Mesenteric fat pad (tissue), 1 donor: ENCODE data around the gene LRRC45. TPM values are rescaled to one million over a fixed set of nuclear protein-coding genes. Genes with fewer than 3 reads are reported as not detected.

ENCODE experiments used
- DNase-seq: peaks from one replicate; pipeline ENCODE4 v3.0.0-alpha.2; 2020; ENCODE audit warnings: low spot score
- total RNA-seq: library from RNA; stranded (reverse); fragmentation: NEBNext Ultra II Directional; extraction: Animal tissue kit (Norgen Biotek cat#: 25700); gene quantifications from one replicate; pipeline ENCODE4 v1.2.1, GENCODE V29; 2021
- donor health status: DM: yes; HTN: yes; CAD: no.

Gene LRRC45
- total RNA-seq, 1 donor from 2014 or later, result 7.0 TPM

GRCh38 chr17:82018989-82019689, 4.0 kb upstream of the LRRC45 start:
- no peak for DNase-seq

GRCh38 chr17:82019690-82020571, 3.2 kb upstream of the LRRC45 start:
- no peak for DNase-seq

- no peak for DNase-seq
These were observed 2.5 kb upstream of the LRRC45 start for GRCh38 chr17:82020572-82021106.

DNA sequence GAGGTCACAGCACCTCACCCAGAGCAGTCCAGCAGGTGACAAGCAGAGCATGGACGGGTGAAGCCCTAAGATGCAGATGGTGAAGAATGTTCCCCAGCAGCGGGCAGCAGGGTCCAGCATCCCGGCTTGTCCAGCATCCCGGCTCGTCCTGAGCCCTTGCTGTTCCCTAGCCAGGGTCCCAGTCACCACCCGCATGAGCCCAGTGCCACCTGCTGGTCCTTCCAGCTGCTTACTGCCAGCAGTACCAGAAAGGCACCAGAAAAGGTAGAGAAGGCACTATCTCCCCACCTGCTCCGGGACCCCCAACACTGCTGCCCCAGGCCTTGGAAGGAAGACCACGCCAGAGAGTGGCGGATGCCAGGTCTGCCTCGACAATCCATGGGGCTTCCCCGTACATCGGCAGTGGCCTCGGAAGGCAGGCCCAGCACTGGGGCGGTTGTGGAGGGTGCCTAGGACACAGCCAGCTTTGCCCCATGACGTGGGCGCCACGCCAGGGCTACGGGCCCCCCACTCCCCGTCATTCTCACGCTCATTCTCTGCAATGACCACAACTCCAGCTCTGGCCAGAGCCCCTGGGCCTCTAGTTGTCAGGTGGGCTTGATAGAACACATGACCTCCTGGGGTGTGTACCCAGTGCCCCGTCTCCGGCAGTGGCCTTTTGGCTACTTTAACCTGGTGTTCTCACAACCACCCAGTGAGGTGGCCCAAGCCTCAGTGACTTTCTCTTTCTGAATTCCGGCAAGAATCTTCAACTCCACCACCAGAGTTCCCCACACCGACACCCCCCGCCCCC, 1.8 kb upstream of the LRRC45 start:
- no peak for DNase-seq

DNA sequence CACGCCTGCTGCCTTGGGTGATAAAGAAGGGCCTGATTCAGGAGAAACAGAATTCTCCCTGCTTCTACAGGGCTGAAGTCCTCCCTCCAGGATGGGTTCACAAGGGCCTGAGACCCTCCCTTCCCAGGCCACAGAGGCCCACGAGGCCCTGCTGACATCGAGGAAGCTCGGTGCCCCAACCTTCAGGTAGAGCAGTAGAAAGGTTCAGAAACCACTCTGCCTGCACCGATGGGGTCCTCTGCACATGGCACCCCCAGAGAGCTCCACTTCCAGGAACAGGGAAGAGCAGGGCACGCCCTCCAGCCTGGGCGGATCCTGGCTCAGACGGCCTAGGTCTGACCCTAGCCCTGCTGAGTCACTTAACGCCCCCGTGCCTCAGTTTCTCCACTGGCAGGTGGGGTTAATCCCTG, 1.2 kb upstream of the LRRC45 start:
- DNase-seq, result no peak

DNA sequence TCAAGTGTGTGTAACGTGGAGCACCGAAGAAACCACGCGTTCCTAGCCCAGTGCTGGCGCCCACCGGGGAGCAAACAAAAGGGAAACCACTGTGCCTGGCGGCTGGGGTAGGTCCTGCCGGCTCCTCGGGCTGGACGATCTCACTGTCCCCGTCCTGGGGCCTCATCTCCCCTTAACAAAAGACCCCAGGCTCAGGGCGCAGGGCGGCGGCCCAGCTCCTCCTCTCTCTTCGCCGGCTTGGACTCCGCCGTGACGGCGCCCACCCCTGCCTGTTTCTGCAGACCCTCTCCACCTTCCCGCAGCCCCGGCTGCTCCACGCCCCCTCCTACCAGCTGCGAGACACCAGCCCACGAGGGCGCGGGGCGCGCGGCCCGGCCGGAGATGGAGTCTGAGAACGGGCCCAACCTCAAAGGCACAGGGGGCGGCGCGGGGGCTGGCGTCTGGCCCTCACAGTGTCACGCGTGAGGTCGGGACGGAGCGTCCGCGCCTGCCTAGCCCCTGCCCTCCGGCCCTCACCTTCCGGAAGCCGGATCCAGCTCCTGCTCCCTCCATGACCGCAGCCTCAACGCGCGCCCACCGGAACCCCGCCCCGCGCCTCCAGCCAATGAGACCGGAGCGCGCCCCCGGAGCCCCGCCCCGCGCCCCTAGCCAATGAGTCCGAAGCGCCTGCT, 660 bp upstream of the LRRC45 start, which contains the start of gene CENPX:
CENPX (minus strand) TSS at position 569 of the 671 bp plus-strand sequence; CDS start at position 552, 17 bp downstream.
- no peak for DNase-seq

DNA sequence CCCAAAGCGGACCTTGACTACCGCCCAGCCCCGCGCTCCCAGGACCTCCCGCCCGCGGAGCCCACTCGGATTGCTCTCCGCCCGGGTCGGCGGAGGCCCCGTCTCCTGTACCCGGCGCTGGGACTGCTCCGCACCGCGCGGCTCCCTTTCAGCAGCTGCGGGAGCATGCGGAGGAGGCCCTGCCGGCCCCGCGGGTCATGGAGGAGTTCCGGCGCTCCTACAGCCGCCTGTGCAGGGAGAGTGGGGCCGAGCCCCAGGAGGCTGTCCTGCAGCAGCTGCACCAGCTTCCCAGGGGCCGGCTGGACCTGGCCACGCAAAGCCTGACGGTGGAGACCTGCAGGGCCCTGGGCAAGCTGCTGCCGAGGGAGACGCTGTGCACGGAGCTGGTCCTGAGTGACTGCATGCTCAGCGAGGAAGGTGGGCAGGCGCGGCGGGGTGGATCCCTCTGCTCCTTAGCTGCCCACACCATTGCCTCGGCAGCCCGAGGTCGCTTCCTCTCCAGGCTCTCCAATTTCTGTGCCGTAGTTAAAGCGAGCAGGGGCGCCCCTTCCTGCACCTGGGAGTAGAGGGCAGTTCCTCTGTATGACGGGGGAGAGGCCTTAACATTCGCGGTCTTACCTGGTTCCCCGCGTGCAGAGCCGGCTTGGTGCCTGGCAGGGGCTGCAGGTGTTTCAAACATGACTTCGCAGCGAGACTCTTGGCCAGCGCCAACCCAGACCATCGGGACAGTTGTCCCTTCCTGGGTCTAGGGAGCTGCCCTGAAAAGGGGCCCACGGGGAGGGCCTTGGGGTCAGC, 539 bp downstream of the LRRC45 start:
- no peak for DNase-seq

DNA sequence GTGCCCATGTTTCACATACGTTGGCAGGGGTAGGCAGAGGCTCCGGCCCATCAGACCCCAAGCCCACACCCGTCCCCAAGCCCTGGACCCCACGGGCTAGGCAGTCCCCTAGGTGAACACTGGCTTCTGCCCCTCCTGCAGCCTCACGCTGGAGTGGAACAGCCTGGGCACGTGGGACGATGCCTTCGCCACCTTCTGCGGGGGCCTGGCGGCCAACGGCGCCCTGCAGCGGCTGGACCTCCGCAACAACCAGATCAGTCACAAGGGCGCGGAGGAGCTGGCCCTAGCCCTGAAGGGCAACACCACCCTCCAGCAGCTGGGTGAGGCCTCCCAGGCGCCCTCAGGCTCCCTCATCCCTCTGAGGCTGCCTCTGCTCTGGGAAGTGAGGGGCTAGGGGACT, 1.8 kb downstream of the LRRC45 start:
- DNase-seq, result no peak

GRCh38 chr17:82025401-82026107, 2.4 kb downstream of the LRRC45 start:
- DNase-seq, result no peak

DNA sequence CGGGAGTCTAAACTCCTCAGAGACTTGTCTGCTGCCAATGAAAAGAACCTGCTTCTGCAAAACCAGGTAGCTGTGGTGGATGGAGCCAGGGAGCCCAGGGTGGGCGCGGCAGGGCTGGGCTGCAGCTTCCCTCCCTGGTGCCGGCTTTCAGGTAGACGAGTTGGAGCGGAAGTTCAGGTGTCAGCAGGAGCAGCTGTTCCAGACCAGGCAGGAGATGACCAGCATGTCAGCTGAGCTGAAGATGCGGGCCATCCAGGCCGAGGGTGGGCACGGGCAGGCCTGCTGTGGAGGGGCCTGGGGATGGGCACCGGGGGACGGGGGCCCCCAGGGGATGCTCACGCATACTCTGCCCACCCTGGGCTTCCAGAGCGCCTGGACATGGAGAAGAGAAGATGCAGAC, 5.1 kb downstream of the LRRC45 start:
- no peak for DNase-seq

DNA sequence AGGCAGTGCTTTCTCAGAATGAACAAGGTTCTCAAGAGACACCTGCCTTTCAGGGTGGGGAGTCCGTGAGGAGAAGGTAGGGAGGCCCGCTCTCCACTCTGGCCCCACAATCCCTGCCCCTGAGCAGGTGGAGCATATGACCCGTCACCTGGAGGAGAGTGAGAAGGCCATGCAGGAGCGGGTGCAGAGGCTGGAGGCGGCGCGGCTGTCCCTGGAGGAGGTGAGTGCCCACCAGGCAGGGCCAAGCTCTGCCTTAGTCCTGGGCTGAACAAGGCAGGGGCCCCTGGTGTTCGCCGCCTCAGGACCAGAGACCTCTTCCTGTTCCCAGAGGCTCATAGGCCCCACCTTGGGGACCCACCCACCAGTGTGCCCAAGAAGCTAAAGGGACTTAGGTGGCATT, 5.9 kb downstream of the LRRC45 start:
- no peak for DNase-seq

DNA sequence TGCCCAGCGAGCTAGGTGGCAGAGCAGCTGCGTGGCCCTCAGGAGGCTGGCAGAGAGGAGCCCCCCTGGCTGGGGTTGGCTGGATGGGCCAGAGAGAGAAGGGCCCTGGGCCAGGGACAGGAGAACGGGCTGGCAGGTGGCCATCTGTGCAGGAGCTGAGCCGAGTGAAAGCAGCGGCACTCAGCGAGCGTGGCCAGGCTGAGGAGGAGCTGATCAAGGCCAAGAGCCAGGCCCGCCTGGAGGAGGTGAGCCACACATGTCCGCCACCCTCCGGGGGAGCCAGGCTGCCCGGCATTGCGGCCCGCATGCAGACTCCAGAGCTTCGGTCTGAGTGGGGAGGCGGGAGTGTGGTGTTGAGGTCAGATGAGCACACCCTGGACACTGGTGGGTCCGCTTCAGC, 6.3 kb downstream of the LRRC45 start:
- DNase-seq, result no peak

DNA sequence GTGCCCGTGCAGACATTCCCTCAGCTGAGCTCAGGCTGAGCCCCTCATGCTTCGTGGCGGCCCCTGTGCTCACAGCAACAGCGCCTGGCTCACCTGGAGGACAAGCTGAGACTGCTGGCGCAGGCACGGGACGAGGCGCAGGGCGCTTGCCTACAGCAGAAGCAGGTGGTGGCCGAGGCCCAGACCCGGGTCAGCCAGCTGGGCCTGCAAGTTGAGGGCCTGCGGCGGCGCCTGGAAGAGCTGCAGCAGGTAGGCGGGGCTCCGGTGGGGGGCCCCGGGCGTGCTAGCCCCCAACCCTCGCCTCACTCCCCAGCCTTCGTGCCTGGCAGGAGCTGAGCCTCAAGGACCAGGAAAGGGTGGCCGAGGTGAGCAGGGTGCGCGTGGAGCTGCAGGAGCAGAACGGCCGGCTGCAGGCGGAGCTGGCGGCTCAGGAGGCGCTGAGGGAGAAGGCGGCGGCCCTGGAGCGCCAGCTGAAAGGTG, 6.9 kb downstream of the LRRC45 start:
- no peak for DNase-seq

- DNase-seq, result no peak
These were observed 7.6 kb downstream of the LRRC45 start for GRCh38 chr17:82030470-82031302.

- DNase-seq, result no peak
These were observed 8.3 kb downstream of the LRRC45 start, which contains the start of gene RAC3 for GRCh38 chr17:82031303-82031884. RAC3 (plus strand) TSS chr17:82031678; CDS start chr17:82031762, 84 bp downstream.

DNA sequence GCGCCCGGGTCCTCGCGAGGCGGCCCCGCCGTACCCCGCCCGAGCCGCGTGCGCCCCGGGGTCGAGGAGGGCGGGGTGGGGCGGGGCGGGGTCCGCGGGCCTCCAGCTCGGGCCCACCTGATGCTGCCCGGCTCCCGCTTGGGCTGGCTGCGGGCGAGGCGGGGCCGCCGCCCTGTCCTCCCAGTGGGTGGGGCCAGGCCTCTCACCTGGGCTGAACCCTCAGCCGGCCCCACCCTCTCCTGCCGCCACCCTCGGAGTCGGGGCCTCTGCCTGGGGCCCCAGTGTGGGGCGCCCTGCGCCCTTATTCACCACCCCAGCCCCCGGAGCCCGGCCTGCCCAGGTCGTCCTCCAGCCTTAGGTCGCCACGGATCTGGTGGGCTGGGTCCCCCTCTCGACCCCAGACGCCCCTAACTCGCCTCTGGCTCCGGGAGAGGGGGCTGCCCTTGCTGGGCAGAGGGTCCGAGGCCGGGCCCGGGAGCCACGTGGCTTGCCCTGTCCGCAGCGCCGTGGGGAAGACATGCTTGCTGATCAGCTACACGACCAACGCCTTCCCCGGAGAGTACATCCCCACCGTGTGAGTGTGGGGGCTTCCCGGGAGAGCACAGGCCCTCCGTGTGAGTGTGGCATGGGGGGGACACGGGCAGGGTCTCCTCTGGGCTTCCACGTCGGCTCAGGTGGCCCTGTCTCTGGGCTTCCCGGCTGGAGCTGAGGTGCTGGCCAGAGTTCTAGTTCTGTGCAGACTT, 9.0 kb downstream of the LRRC45 start:
- no peak for DNase-seq
